DND-41 (cell line): Measurements from ENCODE around the gene NRP1.
A peak's percentile ranks its signal among the peaks of the same experiment; 100 is the strongest.
"Not testable (repeated sequence)": the region's sequence is repeated elsewhere in the genome, so short reads cannot be mapped to it uniquely, and the experiment has no call there.

Source experiments
- ATAC-seq: fragments of 200-7000 bp; cut with Tn5 transposase; 3 replicates; pipeline ENCODE4 v1.9.1; 2021; ENCODE audit warnings: low read depth; ENCODE audit not compliant: insufficient read depth
- DNase-seq: peaks from one replicate; pipeline ENCODE4 v3.0.0-alpha.2; 2020
- H2AFZ ChIP-seq: 2 replicates; pipeline ENCODE4 v1.6.0; 2012; ENCODE audit warnings: low read depth, low read length
- H3K27ac ChIP-seq: 2 replicates; pipeline ENCODE4 v1.5.1; 2012; ENCODE audit warnings: low read length, inconsistent platforms
- H3K27me3 ChIP-seq: fragments of 200-600 bp; sonication (generic); 2 replicates; pipeline ENCODE4 v1.6.0; 2012; ENCODE audit warnings: low read length, mild to moderate bottlenecking, inconsistent platforms; ENCODE audit not compliant: insufficient read depth, poor library complexity
- H3K36me3 ChIP-seq: 2 replicates; pipeline ENCODE4 v1.5.1; 2012; ENCODE audit warnings: low read length, inconsistent platforms; ENCODE audit not compliant: insufficient read depth
- H3K4me1 ChIP-seq: 2 replicates; pipeline ENCODE4 v1.5.1; 2012; ENCODE audit warnings: mild to moderate bottlenecking, low read length; ENCODE audit not compliant: insufficient read depth
- H3K4me2 ChIP-seq: 2 replicates; pipeline ENCODE4 v1.6.0; 2012; ENCODE audit warnings: mild to moderate bottlenecking, moderate library complexity, low read length, inconsistent platforms; ENCODE audit not compliant: insufficient read depth
- H3K4me3 ChIP-seq, 2 experiments: fragments of 200-600 bp in 1 of 2; shearing (Covaris generic) in 1 of 2; 2 replicates each; pipeline ENCODE4 v1.5.1; 2012 to 2016; ENCODE audit warnings: inconsistent platforms in 2 of 2, low read length in 2 of 2, mild to moderate bottlenecking in 2 of 2, low read depth in 1 of 2, moderate library complexity in 1 of 2
- H3K79me2 ChIP-seq: 2 replicates; pipeline ENCODE4 v1.6.0; 2012; ENCODE audit warnings: low read length, inconsistent platforms; ENCODE audit not compliant: insufficient read depth
- H3K9ac ChIP-seq: 2 replicates; pipeline ENCODE4 v1.6.0; 2012; ENCODE audit warnings: low read depth, mild to moderate bottlenecking, inconsistent platforms, low read length, moderate library complexity
- H3K9me3 ChIP-seq: 2 replicates; pipeline ENCODE4 v1.5.1; 2012; ENCODE audit warnings: low read length, moderate library complexity, mild to moderate bottlenecking, inconsistent platforms; ENCODE audit not compliant: insufficient read depth, severe bottlenecking
- H4K20me1 ChIP-seq: 2 replicates; pipeline ENCODE4 v1.6.0; 2012; ENCODE audit warnings: low read length; ENCODE audit not compliant: insufficient read depth
- CTCF ChIP-seq: IDR thresholded peaks from 2 replicates; pipeline ENCODE4 v1.5.1; 2012; ENCODE audit warnings: borderline replicate concordance, low read length, moderate library complexity, mild to moderate bottlenecking; ENCODE audit not compliant: poor library complexity, severe bottlenecking; ENCODE audit errors: extremely low read depth
- EZH2 ChIP-seq: IDR thresholded peaks from 3 replicates; pipeline ENCODE4 v1.6.1; 2012; ENCODE audit warnings: borderline replicate concordance, low read depth, mild to moderate bottlenecking, moderate library complexity, low read length, inconsistent platforms; ENCODE audit not compliant: severe bottlenecking

The NRP1 gene

GRCh38 chr10:33334153-33334804, at the start of gene NRP1:
NRP1 (minus strand) TSS chr10:33334667; CDS start chr10:33334382, 285 bp downstream.
- Histone ChIP-seq H3K36me3 (no peaks in the 10 kb centered on the region), H3K27me3 (peaks cover 7% of the 10 kb centered on the region), H3K27ac (peak within 1 kb of the TSS; percentile 67), H4K20me1 (no peaks in the 10 kb centered on the region), H2AFZ (peak within 1 kb of the TSS; percentile 82), H3K4me3 (peak within 1 kb of the TSS; percentile 64 to 70), H3K9me3 (no peaks in the 10 kb centered on the region), H3K4me1 (peaks cover 41% of the 10 kb centered on the region), H3K79me2 (no peaks in the 10 kb centered on the region), H3K9ac (peak within 1 kb of the TSS; percentile 69), H3K4me2 (peak within 1 kb of the TSS; percentile 96)
- peak; percentile 43 for DNase-seq
- TF ChIP-seq EZH2 = no peak
- ATAC-seq = peak; percentile 69

DNA sequence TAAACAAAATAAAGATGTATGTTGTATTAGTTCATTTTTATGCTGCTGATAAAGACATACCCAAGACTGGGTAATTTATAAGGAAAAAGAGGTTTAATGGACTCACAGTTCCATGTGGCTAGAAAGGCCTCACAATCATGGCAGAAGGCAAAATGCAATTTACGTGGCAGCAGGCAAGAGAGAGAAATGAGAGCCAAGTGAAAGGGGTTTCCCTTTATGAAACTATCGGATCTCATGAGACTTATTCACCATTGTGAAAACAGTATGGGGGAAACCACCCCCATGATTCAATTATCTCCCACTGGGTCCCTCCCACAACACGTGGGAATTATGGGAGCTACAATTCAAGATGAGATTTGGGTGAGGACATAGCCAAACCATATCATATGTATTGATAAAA, 49.7 kb upstream of the NRP1 start:
- not testable (repeated sequence) for H3K36me3 ChIP-seq, ATAC-seq

DNA sequence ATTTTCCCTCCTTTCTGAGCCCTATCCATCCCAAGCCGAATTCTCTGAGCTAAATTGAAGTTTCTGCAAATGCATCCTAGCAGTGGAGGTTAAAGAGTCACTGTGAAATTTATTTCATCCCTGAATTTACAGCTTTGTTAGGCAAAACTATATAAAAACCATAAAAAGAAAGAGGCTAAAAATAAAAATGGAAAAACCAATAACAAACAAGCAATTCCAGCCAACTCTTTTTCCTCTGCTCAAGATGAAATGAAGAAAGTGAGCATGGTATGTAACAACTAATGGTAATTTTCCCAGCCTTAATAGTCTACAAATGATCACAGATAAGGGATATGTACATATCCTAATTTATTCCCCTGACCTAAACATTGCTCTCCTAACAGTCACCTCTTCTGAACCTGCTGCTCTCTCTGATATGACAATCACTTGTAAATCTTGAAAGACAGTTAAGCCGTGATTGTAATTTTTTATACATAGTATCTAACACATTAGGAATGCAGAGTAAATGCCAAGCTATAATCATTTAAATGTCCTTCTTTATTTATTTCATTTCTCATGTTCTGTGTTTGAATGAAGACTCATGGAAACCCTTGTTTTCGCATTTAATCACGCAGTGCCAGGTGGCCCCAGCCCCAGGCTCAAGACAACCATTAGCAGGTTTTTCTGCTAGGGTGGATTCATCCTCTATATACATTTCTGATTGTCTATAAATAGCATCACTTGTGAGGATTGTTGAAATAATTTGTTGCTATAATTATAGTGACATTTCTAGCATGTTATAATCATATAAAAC, 48.6 kb upstream of the NRP1 start:
- ATAC-seq (no peak), DNase-seq (no peak)

More for the DNA sequence above, 49.7 kb upstream of the NRP1 start:
- not testable (repeated sequence) for DNase-seq, H3K79me2 ChIP-seq, H4K20me1 ChIP-seq, H2AFZ ChIP-seq, H3K4me3 ChIP-seq, H3K27ac ChIP-seq, H3K9ac ChIP-seq, H3K4me2 ChIP-seq, H3K4me1 ChIP-seq, H3K27me3 ChIP-seq, H3K9me3 ChIP-seq

GRCh38 chr10:33382216-33382600, 47.7 kb upstream of the NRP1 start:
- no peaks in the 10 kb centered on the region for H3K4me1 ChIP-seq
- DNase-seq = no peak
- no peak overlapping the region for H3K4me2 ChIP-seq
- H3K9me3 ChIP-seq = no peaks in the 10 kb centered on the region
- H3K27me3 ChIP-seq = peaks cover 4% of the 10 kb centered on the region
- TF ChIP-seq EZH2 = no peak
- TF ChIP-seq CTCF = no peak
- no peaks in the 10 kb centered on the region for H3K79me2 ChIP-seq
- H3K9ac ChIP-seq = no peak overlapping the region
- ATAC-seq = no peak
- H3K27ac ChIP-seq = no peak overlapping the region
- H2AFZ ChIP-seq = no peak overlapping the region
- no peaks in the 10 kb centered on the region for H4K20me1 ChIP-seq
- no peak overlapping the region for H3K4me3 ChIP-seq
- H3K36me3 ChIP-seq = no peaks in the 10 kb centered on the region

More for the DNA sequence above, 48.6 kb upstream of the NRP1 start:
- H3K79me2 ChIP-seq = no peaks in the 10 kb centered on the region
- no peak overlapping the region for H3K4me3 ChIP-seq
- no peak overlapping the region for H3K4me2 ChIP-seq
- no peaks in the 10 kb centered on the region for H3K36me3 ChIP-seq
- H2AFZ ChIP-seq = no peak overlapping the region
- no peaks in the 10 kb centered on the region for H3K9me3 ChIP-seq
- H3K4me1 ChIP-seq = no peaks in the 10 kb centered on the region
- peaks cover 4% of the 10 kb centered on the region for H3K27me3 ChIP-seq
- no peak overlapping the region for H3K27ac ChIP-seq
- TF ChIP-seq CTCF = no peak
- TF ChIP-seq EZH2 = no peak
- H4K20me1 ChIP-seq = no peaks in the 10 kb centered on the region
- H3K9ac ChIP-seq = no peak overlapping the region
